ENCODE data around the gene NKAPL. TPM values are rescaled to one million over a fixed set of nuclear protein-coding genes. Genes with fewer than 3 reads are reported as not detected.

Gene NKAPL
- 0.64 and 1.7 TPM in 2 replicates for total RNA-seq

DNA sequence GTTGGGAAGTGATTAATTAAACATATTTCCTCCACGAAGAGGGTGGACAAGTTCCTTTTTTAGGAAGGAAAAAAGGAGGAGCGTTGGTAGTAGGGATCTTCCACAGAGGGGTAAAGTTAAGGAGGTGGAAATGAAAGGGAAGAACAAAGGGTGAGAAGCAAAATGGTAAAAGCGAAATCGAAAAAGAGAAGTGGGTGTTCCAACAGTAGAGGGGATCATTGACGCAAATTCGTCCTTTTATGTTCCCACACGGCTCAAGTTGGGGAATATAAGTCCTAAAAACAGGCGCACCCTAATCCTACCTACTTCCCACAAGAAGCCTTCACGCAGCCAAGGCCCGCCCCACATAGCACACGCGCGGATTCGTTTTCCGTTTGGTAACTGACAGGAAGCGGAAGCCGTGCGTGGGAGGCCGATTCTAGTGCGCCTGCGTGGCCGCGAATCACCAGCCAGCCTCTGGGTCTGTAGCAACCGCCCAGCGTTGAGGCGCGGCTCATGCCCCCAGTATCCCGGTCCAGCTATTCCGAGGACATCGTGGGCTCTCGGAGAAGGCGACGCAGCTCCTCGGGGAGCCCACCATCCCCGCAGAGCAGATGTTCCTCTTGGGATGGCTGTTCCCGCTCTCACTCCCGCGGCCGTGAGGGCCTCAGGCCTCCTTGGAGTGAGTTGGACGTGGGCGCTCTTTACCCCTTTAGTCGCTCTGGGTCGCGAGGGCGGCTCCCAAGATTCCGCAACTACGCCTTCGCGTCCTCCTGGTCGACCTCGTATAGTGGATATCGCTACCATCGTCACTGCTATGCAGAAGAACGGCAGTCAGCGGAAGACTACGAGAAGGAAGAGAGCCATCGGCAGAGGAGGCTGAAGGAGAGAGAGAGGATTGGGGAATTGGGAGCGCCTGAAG is at the start of gene NKAPL:
Gene NKAPL (plus strand): TSS at position 421 of the 901 bp plus-strand sequence. CDS start 75 bp downstream, at position 496.
- TF ChIP-seq, protein P1, sequence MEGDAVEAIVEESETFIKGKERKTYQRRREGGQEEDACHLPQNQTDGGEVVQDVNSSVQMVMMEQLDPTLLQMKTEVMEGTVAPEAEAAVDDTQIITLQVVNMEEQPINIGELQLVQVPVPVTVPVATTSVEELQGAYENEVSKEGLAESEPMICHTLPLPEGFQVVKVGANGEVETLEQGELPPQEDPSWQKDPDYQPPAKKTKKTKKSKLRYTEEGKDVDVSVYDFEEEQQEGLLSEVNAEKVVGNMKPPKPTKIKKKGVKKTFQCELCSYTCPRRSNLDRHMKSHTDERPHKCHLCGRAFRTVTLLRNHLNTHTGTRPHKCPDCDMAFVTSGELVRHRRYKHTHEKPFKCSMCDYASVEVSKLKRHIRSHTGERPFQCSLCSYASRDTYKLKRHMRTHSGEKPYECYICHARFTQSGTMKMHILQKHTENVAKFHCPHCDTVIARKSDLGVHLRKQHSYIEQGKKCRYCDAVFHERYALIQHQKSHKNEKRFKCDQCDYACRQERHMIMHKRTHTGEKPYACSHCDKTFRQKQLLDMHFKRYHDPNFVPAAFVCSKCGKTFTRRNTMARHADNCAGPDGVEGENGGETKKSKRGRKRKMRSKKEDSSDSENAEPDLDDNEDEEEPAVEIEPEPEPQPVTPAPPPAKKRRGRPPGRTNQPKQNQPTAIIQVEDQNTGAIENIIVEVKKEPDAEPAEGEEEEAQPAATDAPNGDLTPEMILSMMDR (IDR thresholded peaks at IDR 0.05; ENCODE audit: insufficient read depth, low read depth, low read length): no peak
- DNase-seq (ENCODE audit: low read depth): peak; percentile 52
- peak within 1 kb of the TSS; percentile 42 for H3K4me3 ChIP-seq (ENCODE audit: low read depth, low read length)

DNA sequence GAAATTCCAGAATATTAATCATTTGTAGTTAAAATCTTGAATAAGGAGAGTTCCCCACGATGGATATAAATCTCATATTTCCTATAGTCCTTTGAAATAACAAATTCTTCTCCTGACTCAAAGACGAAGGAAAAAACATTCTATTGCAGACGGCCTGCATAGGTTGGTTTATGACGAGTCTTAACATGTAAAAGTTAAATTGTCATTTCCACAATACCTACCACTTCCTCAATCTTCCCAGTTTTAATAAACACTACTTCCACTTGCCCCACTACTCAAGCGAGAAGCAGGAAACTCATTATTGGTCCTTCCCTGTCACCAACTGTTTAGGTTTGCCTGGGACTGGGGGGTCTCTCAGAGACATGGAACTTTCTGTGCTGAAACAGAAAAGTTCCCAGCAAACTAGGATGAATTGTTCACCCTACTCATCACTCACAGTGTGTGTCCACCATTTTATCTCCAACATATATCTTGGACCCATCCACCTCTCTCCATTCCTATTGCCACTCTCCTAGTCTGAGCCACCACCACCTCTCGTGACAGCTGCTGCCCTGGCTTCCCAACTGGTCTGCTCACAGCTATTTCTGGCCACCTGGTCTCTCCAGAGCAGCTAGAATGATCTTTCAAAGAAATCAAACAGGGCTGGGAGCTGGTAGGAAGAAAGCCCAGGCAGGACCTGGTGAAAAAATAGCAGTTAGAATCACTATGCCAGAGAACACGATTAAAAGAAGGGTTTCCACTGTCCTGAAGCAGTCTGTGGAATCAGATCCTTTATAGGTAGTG is 49.2 kb upstream of the NKAPL start:
- H3K4me3 ChIP-seq (ENCODE audit: low read depth, low read length): no peak overlapping the region
- TF ChIP-seq, protein P1 (IDR thresholded peaks at IDR 0.05; ENCODE audit: insufficient read depth, low read depth, low read length): no peak
- no peak for DNase-seq (ENCODE audit: low read depth)

DNA sequence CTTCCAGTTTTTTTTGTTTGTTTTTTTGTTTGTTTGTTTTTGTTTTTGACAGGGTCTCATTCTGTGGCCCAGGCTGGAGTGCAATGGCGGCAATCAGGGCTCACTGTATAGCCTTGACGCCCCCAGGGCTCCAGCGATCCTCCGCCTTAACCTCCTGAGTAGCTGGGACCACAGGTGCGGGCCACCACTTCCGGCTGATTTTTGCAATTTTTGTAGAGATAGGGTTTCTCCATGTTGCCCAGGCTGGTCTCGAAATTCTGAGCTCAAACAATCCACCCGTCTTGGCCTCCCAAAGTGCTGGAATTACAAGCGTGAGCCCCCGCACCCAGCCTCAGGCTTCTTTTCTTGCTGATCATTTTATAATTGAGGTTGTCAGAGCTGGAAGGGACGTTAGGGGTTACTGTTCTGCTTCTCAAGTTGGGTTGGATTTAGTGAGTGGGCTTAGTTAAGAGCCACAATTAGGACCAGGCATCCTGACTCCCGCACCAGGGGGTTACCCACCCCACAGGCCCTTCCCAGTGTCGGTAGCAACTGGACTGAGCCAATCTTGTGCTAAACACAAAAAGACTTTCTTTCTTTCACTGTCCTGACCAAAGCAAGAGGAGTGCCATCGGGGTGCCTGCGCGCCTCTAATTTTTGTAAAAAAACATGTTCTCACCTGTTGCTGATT is 47.1 kb upstream of the NKAPL start:
- DNase-seq (ENCODE audit: low read depth): no peak
- TF ChIP-seq, protein P1 (IDR thresholded peaks at IDR 0.05; ENCODE audit: insufficient read depth, low read depth, low read length): no peak
- peak overlapping the region; percentile 58 for H3K4me3 ChIP-seq (ENCODE audit: low read depth, low read length)

DNA sequence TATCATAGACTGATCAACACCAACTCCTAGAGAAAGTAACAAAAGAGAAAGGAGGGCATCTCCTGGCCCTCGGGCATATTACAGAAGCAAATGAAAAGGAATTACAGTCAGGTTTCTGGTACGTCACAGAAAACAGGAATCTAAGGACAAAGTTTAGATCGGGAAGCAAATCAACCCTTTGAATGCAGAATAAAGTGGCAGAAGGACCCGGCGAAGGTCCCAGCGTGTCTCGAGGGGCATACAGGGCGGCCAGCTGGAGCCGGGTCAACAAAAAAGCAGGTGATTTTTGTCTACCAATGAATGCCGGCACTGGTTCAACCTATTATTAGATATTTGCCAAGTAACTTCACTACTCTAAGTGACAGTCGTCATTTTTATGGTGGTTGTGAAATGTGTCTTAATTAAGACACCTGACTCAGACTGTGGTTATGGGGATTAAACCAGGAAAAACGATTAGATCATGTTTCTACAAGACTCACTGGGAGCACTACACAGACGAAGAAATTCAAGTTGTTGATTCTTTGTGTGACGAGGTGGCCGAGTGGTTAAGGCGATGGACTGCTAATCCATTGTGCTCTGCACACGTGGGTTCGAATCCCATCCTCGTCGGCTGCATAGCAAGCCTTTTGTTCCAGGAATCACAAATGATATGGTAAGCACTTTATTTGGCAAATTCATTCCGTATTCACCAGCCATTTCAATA is 46.4 kb upstream of the NKAPL start:
- peak overlapping the region; percentile 58 for H3K4me3 ChIP-seq (ENCODE audit: low read depth, low read length)
- TF ChIP-seq, protein P1 (IDR thresholded peaks at IDR 0.05; ENCODE audit: insufficient read depth, low read depth, low read length): no peak
- DNase-seq (ENCODE audit: low read depth): peak; percentile 81

DNA sequence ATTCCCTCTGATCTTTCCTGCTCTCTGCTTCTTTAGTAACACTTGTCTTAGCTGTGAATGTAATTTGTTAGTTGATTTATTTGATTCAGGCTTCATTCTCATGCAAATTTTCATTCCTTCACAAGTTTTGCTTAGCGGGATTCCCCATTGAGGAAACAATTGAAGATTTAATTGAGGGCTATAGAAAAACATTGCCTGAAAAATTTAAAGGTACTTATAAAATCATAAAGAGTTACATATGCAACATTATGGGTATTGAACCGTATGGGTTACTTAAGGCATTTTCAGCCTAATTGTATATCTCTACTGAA is 45.9 kb upstream of the NKAPL start:
- H3K4me3 ChIP-seq (ENCODE audit: low read depth, low read length): no peak overlapping the region
- DNase-seq (ENCODE audit: low read depth): no peak
- TF ChIP-seq, protein P1 (IDR thresholded peaks at IDR 0.05; ENCODE audit: insufficient read depth, low read depth, low read length): no peak

DNA sequence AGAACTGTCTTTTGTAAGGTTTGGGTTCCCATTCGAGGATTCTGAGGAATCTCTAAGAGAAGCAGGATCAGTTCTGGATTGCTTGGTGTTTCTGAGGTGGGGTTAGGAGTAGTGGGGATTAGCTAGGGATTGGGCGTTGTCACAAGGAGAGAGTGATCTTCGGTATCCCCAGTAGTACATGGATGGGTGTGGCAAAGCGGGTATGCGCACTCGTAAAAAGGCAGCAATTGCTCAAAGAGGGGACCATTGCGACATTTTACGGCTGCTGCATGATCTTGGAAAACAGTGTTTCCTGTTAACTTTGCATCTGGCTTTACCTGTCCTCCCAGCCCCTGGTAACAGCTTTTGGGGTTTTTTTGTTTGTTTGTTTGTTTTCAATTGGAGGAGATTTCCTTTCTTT is 43.7 kb upstream of the NKAPL start:
- TF ChIP-seq, protein P1 (IDR thresholded peaks at IDR 0.05; ENCODE audit: insufficient read depth, low read depth, low read length): no peak
- H3K4me3 ChIP-seq (ENCODE audit: low read depth, low read length): peak overlapping the region; percentile 32
- peak; percentile 31 for DNase-seq (ENCODE audit: low read depth)
